ENCODE data around the gene CALN1.

GRCh38 chr7:72152161-72153131 is 259.7 kb downstream of the CALN1 start:
- no peak for TF ChIP-seq CTCF (IDR thresholded peaks at IDR 0.05)
- TF ChIP-seq POLR2A (IDR thresholded peaks at IDR 0.05) = no peak

All from ovary (tissue), 3 donors.